Measurements from ENCODE around the gene RASA1.
"Not testable (repeated sequence)": the region's sequence is repeated elsewhere in the genome, so short reads cannot be mapped to it uniquely, and the experiment has no call there.

RASA1 gene

DNA sequence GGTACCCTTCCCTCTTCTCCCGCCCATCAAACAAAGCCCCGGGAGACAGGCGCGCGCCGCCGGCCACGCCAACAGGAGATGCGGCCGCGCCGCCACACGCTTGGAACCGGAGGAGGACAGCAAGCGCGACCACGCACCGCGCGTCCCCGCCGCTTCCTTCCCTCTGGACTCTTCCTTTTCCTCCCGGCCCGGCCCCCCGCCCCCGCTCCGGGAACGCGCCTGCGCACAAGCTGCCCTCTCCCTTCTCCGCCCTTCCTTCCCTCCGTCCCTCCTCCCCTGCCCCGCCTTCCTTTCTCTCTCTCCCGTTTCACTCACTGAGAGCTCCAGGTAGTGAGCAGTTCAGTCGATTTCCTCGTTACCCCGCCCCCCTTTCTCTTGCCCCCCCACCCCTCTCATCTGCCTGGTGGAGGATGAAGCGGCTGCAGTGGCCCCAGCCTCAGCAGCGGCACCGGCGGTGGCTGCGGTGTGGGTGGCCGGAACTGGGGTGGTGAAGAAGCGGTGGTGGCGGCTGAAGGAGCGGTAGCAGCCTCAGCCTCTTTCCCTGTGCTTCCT, at the start of gene RASA1:
Gene RASA1 (plus strand): TSS at position 310 of the 552 bp plus-strand sequence. CDS start 569 bp downstream, outside the sequence.
- peak; percentile 95 for DNase-seq (ENCODE audit: low spot score)

- no peak for DNase-seq (ENCODE audit: low spot score)
These were observed 37.9 kb upstream of the RASA1 start for GRCh38 chr5:87229780-87230179.

- no peak for DNase-seq (ENCODE audit: low spot score)
These were observed 36.5 kb upstream of the RASA1 start for GRCh38 chr5:87231037-87231808.

DNA sequence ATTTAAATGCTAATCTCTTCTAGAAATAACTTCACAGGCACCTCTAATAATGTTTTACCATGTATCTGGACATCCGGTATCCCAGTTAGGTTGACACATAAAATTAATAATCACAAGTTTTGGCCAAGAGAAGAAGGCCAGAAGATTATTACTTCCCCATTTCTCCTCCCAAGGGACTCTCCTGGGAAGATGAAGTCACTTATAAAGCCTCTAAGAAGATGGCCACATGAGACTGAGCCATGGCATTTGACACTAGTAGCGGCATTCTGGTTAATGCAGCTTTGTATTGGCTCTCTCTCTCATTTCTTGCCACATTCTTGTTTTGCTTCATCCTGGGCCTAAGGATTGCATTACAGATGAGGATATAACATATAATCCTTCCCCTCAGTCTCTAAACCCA, 34.5 kb upstream of the RASA1 start:
- DNase-seq (ENCODE audit: low spot score): no peak

GRCh38 chr5:87241555-87241954, 26.1 kb upstream of the RASA1 start:
- no peak for DNase-seq (ENCODE audit: low spot score)

GRCh38 chr5:87242242-87242641, 25.4 kb upstream of the RASA1 start:
- DNase-seq (ENCODE audit: low spot score): no peak

DNA sequence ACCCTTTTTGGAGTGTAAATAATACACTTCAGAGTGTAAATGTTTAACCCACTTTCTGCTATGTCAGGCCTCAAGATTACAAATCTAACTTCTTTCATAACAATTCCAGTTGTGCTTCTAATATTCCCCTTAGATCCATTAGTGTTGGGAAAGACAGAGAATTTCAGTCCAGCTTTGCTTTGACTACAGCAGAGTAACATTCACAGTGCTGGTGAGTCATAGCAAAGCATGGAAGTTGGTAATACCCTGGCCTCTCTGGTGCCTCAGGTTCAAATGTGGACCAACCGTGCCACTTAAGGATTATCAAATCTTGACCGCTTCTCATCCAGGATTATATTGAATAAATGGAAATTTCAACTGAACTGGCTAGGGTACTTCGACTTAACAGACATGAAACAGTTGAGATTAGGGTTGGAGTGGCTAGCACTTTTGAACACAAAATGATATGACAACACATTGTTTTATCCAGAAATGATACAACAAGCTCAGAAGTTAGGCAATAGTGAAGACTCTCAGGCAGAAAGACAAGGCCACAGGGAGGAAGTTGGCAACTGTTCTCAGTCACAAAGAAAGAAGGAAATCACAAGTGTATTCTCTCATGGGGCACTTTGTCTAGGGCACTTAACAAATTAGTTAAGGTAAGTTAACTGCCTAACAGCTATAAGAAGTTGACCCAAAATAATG, 24.4 kb upstream of the RASA1 start:
- DNase-seq (ENCODE audit: low spot score): no peak

- DNase-seq (ENCODE audit: low spot score): no peak
These were observed 22.2 kb upstream of the RASA1 start for GRCh38 chr5:87245451-87245850.

- DNase-seq (ENCODE audit: low spot score): no peak
These were observed 21.6 kb upstream of the RASA1 start for GRCh38 chr5:87246061-87246460.

GRCh38 chr5:87252283-87252605, 15.4 kb upstream of the RASA1 start:
- no peak for DNase-seq (ENCODE audit: low spot score)

DNA sequence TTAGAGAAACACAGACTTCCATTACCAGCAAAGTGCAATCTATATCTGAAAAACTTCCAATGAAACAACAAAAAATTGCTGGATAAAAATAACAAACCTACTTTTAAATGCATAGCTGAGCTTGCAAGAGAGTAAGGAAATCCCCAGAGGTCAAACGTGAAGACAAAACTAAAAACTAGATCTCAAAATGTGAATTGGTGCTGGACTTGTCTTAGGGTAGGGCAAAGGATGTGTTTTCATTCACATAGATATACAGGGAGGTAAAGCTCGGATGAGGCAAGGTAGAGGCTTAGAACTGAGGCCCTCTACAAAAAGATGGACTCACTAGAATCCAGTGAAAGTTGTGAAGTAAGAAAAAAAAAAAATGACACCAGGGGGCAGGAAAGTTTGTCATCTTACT, 13.6 kb upstream of the RASA1 start:
- no peak for DNase-seq (ENCODE audit: low spot score)

DNA sequence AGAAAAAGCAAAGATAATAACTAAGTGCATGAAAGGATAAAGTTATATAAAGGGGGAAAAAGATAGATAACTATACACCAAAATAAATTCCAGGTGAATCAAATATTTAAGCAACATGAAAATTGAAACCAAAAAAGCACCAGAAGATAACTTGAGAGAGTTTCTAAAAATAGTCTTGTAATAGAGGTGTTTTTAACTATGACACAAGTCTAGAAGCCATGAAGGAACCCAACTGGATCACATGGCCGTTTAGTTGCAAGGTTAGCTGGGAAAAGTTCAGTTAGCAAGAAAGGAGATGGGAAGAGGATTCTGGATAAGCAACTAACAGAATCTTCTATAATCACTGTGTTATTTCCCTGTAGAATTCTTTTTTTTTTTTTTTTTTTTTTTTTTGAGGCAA, 9.2 kb upstream of the RASA1 start:
- DNase-seq (ENCODE audit: low spot score): no peak

GRCh38 chr5:87260604-87261192, 7.0 kb upstream of the RASA1 start:
- no peak for DNase-seq (ENCODE audit: low spot score)

GRCh38 chr5:87263498-87263897, 4.2 kb upstream of the RASA1 start:
- no peak for DNase-seq (ENCODE audit: low spot score)

- no peak for DNase-seq (ENCODE audit: low spot score)
These were observed 639 bp upstream of the RASA1 start for GRCh38 chr5:87266914-87267573.

- peak; percentile 83 for DNase-seq (ENCODE audit: low spot score)
These were observed 665 bp downstream of the RASA1 start for GRCh38 chr5:87268126-87268969.

DNA sequence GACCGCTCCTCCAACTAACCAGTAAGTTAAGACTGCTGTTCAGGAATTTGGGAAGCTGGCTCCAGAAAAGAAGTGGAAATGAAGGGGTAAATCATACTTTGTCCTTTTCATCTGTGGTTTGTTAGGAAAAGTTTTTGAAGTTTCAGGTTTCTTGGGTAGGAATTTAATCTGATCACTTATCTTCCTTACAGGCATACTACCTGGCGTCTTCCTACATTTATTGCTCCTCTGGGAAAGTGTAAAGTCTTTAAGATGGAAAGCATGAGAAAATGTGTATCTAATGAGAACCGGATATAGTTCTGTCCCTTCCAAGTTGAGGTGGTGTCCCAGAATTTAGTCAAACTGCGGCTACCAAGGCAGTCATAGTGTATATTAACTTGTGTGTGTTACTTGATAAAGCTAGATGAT, 1.3 kb downstream of the RASA1 start:
- DNase-seq (ENCODE audit: low spot score): peak; percentile 4

DNA sequence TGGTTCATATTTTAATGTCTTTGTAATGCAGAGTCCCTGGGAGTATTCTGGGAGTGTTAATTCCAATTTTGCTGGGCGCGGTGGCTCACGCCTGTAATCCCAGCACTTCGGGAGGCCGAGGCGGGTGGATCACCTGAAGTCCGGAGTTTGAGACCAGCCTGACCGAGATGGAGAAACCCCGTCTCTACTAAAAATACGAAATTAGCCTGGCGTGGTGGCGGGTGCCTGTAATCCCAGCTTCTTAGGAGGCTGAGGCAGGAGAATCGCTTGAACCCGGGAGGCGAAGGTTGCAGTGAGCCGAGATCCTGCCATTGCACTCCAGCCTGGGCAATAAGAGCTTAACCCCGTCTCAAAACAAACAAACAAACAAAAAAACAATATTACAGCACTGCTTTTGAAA, 3.2 kb downstream of the RASA1 start:
- not testable (repeated sequence) for DNase-seq (ENCODE audit: low spot score)

GRCh38 chr5:87276655-87277054, 9.0 kb downstream of the RASA1 start:
- no peak for DNase-seq (ENCODE audit: low spot score)

GRCh38 chr5:87277279-87277835, 9.7 kb downstream of the RASA1 start:
- no peak for DNase-seq (ENCODE audit: low spot score)

DNA sequence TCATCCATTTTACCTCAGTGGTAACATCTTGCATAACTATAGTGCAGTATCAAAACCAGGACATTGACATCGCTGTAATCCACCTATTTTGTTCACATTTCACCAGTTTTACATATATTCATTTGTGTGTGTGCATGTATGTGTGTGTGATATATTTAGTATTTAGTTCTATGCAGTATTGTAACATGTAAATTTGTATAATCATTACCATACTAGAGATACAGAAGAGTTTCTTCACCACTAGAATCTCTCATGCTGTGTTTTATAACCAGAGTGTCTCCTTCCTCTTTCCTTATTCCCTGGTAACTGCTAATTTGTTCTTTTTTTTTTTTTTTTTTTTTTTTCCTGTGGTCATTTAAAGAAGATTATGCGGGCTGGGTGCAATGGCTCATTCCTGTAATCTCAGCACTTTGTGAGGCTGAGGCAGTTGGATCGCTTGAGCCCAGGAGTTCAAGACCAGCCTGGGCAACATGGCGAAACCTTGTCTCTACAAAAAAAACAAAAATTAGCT, 11.0 kb downstream of the RASA1 start:
- DNase-seq (ENCODE audit: low spot score): no peak

All from putamen (tissue), 1 donor.